ENCODE results near the gene UPF3A.
"Not testable (repeated sequence)": the region's sequence is repeated elsewhere in the genome, so short reads cannot be mapped to it uniquely, and the experiment has no call there.

UPF3A gene

DNA sequence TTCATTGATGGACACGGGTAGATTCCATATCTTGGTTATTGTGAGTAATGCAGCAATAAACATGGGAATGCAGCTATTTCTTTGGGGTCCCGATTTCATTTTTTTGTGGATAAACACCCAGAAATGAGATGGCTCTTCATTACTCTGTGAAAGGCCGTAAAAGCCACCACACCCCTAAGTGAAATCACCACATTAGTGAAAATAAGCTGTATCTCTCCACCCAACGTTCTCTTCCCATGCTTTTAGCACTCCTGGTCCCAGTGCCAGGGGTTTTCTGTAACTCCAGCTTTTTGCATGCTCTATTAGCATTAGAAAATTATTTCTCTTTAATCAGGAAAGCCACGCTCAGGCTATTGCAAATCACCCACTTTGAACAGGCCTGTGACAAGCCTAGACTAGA, 48.7 kb downstream of the UPF3A start:
- Histone ChIP-seq H3K9ac (ENCODE audit: low read length) (no peak overlapping the region), H2AK5ac (ENCODE audit: low read length) (no peak overlapping the region), H3K4me2 (ENCODE audit: low read length) (no peak overlapping the region), H4K5ac (ENCODE audit: low read length) (no peak overlapping the region), H3K79me2 (ENCODE audit: control insufficient read depth, insufficient read depth, low read length) (no peaks in the 10 kb centered on the region), H3K79me1 (ENCODE audit: low read length) (no peaks in the 10 kb centered on the region), H2BK15ac (replicated peaks; ENCODE audit: low read depth) (no peak overlapping the region), H3K4ac (ENCODE audit: low read depth, low read length) (no peak overlapping the region), H2BK5ac (ENCODE audit: low read length) (no peak overlapping the region), H3K18ac (ENCODE audit: low read length) (no peak overlapping the region), H3K4me1 (ENCODE audit: control insufficient read depth, low read depth, low read length) (no peaks in the 10 kb centered on the region), H3K56ac (ENCODE audit: low read length) (no peak overlapping the region), H2BK120ac (ENCODE audit: low read depth, low read length) (no peak overlapping the region), H3K23ac (ENCODE audit: low read length) (no peak overlapping the region), H3K36me3 (ENCODE audit: control insufficient read depth, insufficient read depth, low read length) (no peaks in the 10 kb centered on the region), H3K4me3 (ENCODE audit: low read length) (no peak overlapping the region), H3K27me3 (ENCODE audit: insufficient read depth, low read length, poor library complexity) (no peaks in the 10 kb centered on the region), H3K27ac (ENCODE audit: low read depth, low read length) (no peak overlapping the region), H4K8ac (ENCODE audit: low read depth, low read length) (no peak overlapping the region)
- no peak for DNase-seq
- no CpG with 5 or more reads among the region's 5 CpGs for WGBS (ENCODE audit: extremely low coverage, insufficient coverage, low lambda C conversion rate)

DNA sequence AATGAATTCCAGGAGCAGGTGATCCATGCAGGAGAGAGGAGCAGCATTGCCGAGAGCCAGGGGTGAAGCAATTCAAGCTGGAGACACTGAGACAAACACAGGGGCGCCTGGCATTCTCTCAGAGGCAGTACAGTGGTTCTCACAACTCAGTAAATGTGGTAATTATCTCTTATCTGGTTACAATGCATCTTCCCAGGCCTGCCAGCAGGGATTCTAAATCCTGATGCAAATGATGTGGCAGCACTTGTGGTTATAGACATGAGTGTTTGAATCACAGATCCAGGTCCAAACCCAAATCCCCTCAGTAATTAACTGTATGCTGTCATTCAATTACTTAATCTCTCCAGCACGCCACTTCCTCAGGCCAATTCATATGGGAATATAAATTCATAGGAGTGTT, 52.5 kb downstream of the UPF3A start:
- H4K5ac ChIP-seq (ENCODE audit: low read length); H3K27ac ChIP-seq (ENCODE audit: low read depth, low read length); H3K4me2 ChIP-seq (ENCODE audit: low read length); H2AK5ac ChIP-seq (ENCODE audit: low read length); H4K8ac ChIP-seq (ENCODE audit: low read depth, low read length); H2BK15ac ChIP-seq (replicated peaks; ENCODE audit: low read depth); H2BK5ac ChIP-seq (ENCODE audit: low read length); H3K23ac ChIP-seq (ENCODE audit: low read length); H3K56ac ChIP-seq (ENCODE audit: low read length); H3K27me3 ChIP-seq (ENCODE audit: insufficient read depth, low read length, poor library complexity); H3K4ac ChIP-seq (ENCODE audit: low read depth, low read length); H3K4me1 ChIP-seq (ENCODE audit: control insufficient read depth, low read depth, low read length); H3K79me2 ChIP-seq (ENCODE audit: control insufficient read depth, insufficient read depth, low read length); H2BK120ac ChIP-seq (ENCODE audit: low read depth, low read length); H3K18ac ChIP-seq (ENCODE audit: low read length); H3K9ac ChIP-seq (ENCODE audit: low read length); H3K4me3 ChIP-seq (ENCODE audit: low read length); H3K36me3 ChIP-seq (ENCODE audit: control insufficient read depth, insufficient read depth, low read length); H3K79me1 ChIP-seq (ENCODE audit: low read length): not testable (repeated sequence)
- WGBS (ENCODE audit: extremely low coverage, insufficient coverage, low lambda C conversion rate), result no CpG with 5 or more reads among the region's 3 CpGs
- DNase-seq, result peak; percentile 50

DNA sequence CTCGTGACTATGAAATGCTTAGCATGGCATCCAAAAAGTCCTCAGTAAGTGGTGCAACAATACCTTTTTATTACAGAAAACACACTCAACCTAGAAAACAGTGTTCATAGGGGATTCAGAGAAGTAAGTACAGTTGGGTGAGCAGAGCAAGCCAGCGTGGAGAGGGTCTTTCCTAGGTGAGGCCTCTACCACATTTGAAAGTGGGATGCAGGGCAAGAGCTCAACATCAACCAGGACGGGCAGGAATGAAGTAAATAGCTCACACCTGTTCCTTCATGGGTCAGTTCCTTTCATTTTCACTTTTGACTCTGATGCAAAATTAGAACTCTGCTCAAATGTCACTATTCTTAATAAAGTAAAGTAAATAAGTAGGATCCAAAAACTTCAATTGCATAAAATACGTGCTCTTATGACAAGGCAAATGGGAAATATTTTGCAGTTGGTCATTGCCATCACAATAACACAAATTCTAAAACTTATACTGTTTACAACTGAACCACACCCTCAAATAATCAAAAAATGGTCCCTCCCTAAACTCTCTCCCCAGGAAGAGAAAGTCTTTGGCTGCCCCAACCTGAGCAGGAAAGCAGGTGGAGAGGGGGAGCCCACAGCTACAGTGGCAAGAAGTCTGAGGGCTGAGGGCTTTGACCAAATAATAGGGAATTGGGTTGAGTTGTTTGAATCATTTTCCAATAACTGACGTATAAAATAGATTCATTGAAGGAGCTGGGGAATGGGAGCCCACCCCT, 53.1 kb downstream of the UPF3A start:
- no CpG with 5 or more reads among the region's 5 CpGs for WGBS (ENCODE audit: extremely low coverage, insufficient coverage, low lambda C conversion rate)
- Histone ChIP-seq H3K36me3 (ENCODE audit: control insufficient read depth, insufficient read depth, low read length) (no peaks in the 10 kb centered on the region), H3K56ac (ENCODE audit: low read length) (no peak overlapping the region)

DNA sequence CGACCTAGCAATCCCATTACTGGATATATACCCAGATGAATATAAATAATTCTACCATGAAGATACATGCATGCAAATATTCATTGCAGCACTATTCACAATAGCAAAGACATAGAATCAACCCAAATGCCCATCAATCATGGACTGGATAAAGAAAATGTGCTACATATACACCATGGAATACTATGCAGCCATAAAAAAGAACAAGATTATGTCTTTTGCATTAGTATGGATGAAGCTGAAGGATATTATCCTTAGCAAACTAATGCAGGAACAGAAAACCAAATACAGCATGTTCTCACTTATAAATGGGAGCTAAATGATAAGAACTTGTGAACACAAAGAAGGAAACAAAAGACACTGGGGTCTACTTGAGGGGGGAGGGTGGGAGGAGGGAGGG, 55.1 kb downstream of the UPF3A start:
- not testable (repeated sequence) for H3K56ac ChIP-seq (ENCODE audit: low read length); H3K4me3 ChIP-seq (ENCODE audit: low read length); H2AK5ac ChIP-seq (ENCODE audit: low read length); H3K36me3 ChIP-seq (ENCODE audit: control insufficient read depth, insufficient read depth, low read length); H3K79me1 ChIP-seq (ENCODE audit: low read length); H4K5ac ChIP-seq (ENCODE audit: low read length); H3K23ac ChIP-seq (ENCODE audit: low read length); H3K4me1 ChIP-seq (ENCODE audit: control insufficient read depth, low read depth, low read length); H3K4ac ChIP-seq (ENCODE audit: low read depth, low read length); DNase-seq; H3K27ac ChIP-seq (ENCODE audit: low read depth, low read length); H3K27me3 ChIP-seq (ENCODE audit: insufficient read depth, low read length, poor library complexity); H3K4me2 ChIP-seq (ENCODE audit: low read length); H4K8ac ChIP-seq (ENCODE audit: low read depth, low read length); H2BK15ac ChIP-seq (replicated peaks; ENCODE audit: low read depth); H3K18ac ChIP-seq (ENCODE audit: low read length); H2BK5ac ChIP-seq (ENCODE audit: low read length); H3K79me2 ChIP-seq (ENCODE audit: control insufficient read depth, insufficient read depth, low read length); H3K9ac ChIP-seq (ENCODE audit: low read length); H2BK120ac ChIP-seq (ENCODE audit: low read depth, low read length)
- WGBS (ENCODE audit: extremely low coverage, insufficient coverage, low lambda C conversion rate), result no CpG with 5 or more reads among the region's 1 CpG

More for the DNA sequence above, 53.1 kb downstream of the UPF3A start:
- Histone ChIP-seq H3K79me2 (ENCODE audit: control insufficient read depth, insufficient read depth, low read length) (no peaks in the 10 kb centered on the region), H3K23ac (ENCODE audit: low read length) (no peak overlapping the region), H2BK15ac (replicated peaks; ENCODE audit: low read depth) (no peak overlapping the region), H3K4ac (ENCODE audit: low read depth, low read length) (no peak overlapping the region), H3K79me1 (ENCODE audit: low read length) (no peaks in the 10 kb centered on the region), H3K18ac (ENCODE audit: low read length) (no peak overlapping the region), H3K9ac (ENCODE audit: low read length) (no peak overlapping the region), H3K4me3 (ENCODE audit: low read length) (no peak overlapping the region), H4K5ac (ENCODE audit: low read length) (no peak overlapping the region), H3K4me1 (ENCODE audit: control insufficient read depth, low read depth, low read length) (no peaks in the 10 kb centered on the region), H2BK5ac (ENCODE audit: low read length) (no peak overlapping the region), H4K8ac (ENCODE audit: low read depth, low read length) (no peak overlapping the region), H3K27ac (ENCODE audit: low read depth, low read length) (no peak overlapping the region), H2BK120ac (ENCODE audit: low read depth, low read length) (no peak overlapping the region), H3K4me2 (ENCODE audit: low read length) (no peak overlapping the region), H3K27me3 (ENCODE audit: insufficient read depth, low read length, poor library complexity) (no peaks in the 10 kb centered on the region), H2AK5ac (ENCODE audit: low read length) (no peak overlapping the region)
- no peak for DNase-seq

DNA sequence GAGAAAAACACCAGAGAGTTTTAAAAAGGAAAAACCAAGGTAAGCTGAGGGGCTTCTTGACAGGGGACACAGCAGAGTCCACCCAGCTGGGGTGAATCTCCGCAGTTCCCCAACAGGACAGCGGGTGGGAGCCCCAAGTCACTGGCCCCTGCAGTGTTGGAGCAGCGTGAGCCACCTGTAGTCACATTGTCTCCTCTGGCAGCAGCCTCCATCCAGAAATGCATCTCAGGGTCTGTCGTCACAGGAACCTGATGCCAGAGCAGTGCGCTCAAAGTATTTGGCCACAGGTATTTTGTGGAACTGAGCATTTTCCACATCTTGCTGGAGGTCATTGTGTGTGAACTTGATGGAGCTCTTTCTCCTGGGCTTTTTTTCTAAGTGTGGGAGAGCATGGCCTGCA, 57.6 kb downstream of the UPF3A start:
- Histone ChIP-seq H2BK120ac (ENCODE audit: low read depth, low read length) (no peak overlapping the region), H2AK5ac (ENCODE audit: low read length) (no peak overlapping the region), H3K79me1 (ENCODE audit: low read length) (no peaks in the 10 kb centered on the region), H3K4me1 (ENCODE audit: control insufficient read depth, low read depth, low read length) (no peaks in the 10 kb centered on the region), H3K27ac (ENCODE audit: low read depth, low read length) (no peak overlapping the region), H3K79me2 (ENCODE audit: control insufficient read depth, insufficient read depth, low read length) (no peaks in the 10 kb centered on the region), H3K9ac (ENCODE audit: low read length) (no peak overlapping the region), H3K4me2 (ENCODE audit: low read length) (no peak overlapping the region), H3K4me3 (ENCODE audit: low read length) (no peak overlapping the region), H3K23ac (ENCODE audit: low read length) (no peak overlapping the region), H3K18ac (ENCODE audit: low read length) (no peak overlapping the region), H2BK5ac (ENCODE audit: low read length) (no peak overlapping the region), H3K4ac (ENCODE audit: low read depth, low read length) (no peak overlapping the region), H3K27me3 (ENCODE audit: insufficient read depth, low read length, poor library complexity) (no peaks in the 10 kb centered on the region), H2BK15ac (replicated peaks; ENCODE audit: low read depth) (no peak overlapping the region), H4K8ac (ENCODE audit: low read depth, low read length) (no peak overlapping the region), H3K56ac (ENCODE audit: low read length) (peak overlapping the region; percentile 17), H4K5ac (ENCODE audit: low read length) (no peak overlapping the region), H3K36me3 (ENCODE audit: control insufficient read depth, insufficient read depth, low read length) (no peaks in the 10 kb centered on the region)
- DNase-seq, result no peak
- no CpG with 5 or more reads among the region's 5 CpGs for WGBS (ENCODE audit: extremely low coverage, insufficient coverage, low lambda C conversion rate)
